Measurements from ENCODE around the gene HTRA1.

The HTRA1 gene

GRCh38 chr10:122421054-122421625, 40.2 kb upstream of the HTRA1 start:
- Histone ChIP-seq H2AK5ac (ENCODE audit: low read length) (no peak overlapping the region), H4K5ac (ENCODE audit: low read length) (no peak overlapping the region), H3K23ac (ENCODE audit: low read length) (no peak overlapping the region), H3K36me3 (ENCODE audit: control insufficient read depth, insufficient read depth, low read length) (no peaks in the 10 kb centered on the region), H2BK120ac (ENCODE audit: low read depth, low read length) (no peak overlapping the region), H3K4me3 (ENCODE audit: low read length) (no peak overlapping the region), H3K27ac (ENCODE audit: low read depth, low read length) (no peak overlapping the region), H4K8ac (ENCODE audit: low read depth, low read length) (no peak overlapping the region), H3K9ac (ENCODE audit: low read length) (no peak overlapping the region), H2BK15ac (replicated peaks; ENCODE audit: low read depth) (no peak overlapping the region), H3K79me2 (ENCODE audit: control insufficient read depth, insufficient read depth, low read length) (no peaks in the 10 kb centered on the region), H2BK5ac (ENCODE audit: low read length) (no peak overlapping the region), H3K4me2 (ENCODE audit: low read length) (no peak overlapping the region), H3K4ac (ENCODE audit: low read depth, low read length) (no peak overlapping the region), H3K27me3 (ENCODE audit: insufficient read depth, low read length, poor library complexity) (no peaks in the 10 kb centered on the region), H3K4me1 (ENCODE audit: control insufficient read depth, low read depth, low read length) (no peaks in the 10 kb centered on the region), H3K18ac (ENCODE audit: low read length) (no peak overlapping the region), H3K56ac (ENCODE audit: low read length) (no peak overlapping the region), H3K79me1 (ENCODE audit: low read length) (no peaks in the 10 kb centered on the region)
- no CpG with 5 or more reads among the region's 3 CpGs for WGBS (ENCODE audit: extremely low coverage, insufficient coverage, low lambda C conversion rate)
- no peak for DNase-seq

- no peak overlapping the region for H2BK5ac ChIP-seq (ENCODE audit: low read length)
- no peak overlapping the region for H3K4me2 ChIP-seq (ENCODE audit: low read length)
- H3K4me3 ChIP-seq (ENCODE audit: low read length) = no peak overlapping the region
- H2BK120ac ChIP-seq (ENCODE audit: low read depth, low read length) = no peak overlapping the region
- H3K4ac ChIP-seq (ENCODE audit: low read depth, low read length) = no peak overlapping the region
- no peaks in the 10 kb centered on the region for H3K79me2 ChIP-seq (ENCODE audit: control insufficient read depth, insufficient read depth, low read length)
- H3K23ac ChIP-seq (ENCODE audit: low read length) = no peak overlapping the region
- H3K36me3 ChIP-seq (ENCODE audit: control insufficient read depth, insufficient read depth, low read length) = no peaks in the 10 kb centered on the region
- no peak for DNase-seq
- H3K27me3 ChIP-seq (ENCODE audit: insufficient read depth, low read length, poor library complexity) = no peaks in the 10 kb centered on the region
- no peak overlapping the region for H4K8ac ChIP-seq (ENCODE audit: low read depth, low read length)
- H2BK15ac ChIP-seq (replicated peaks; ENCODE audit: low read depth) = no peak overlapping the region
- H4K5ac ChIP-seq (ENCODE audit: low read length) = no peak overlapping the region
- H3K27ac ChIP-seq (ENCODE audit: low read depth, low read length) = no peak overlapping the region
- H3K18ac ChIP-seq (ENCODE audit: low read length) = no peak overlapping the region
- H3K79me1 ChIP-seq (ENCODE audit: low read length) = no peaks in the 10 kb centered on the region
- no peak overlapping the region for H2AK5ac ChIP-seq (ENCODE audit: low read length)
- H3K56ac ChIP-seq (ENCODE audit: low read length) = no peak overlapping the region
- H3K4me1 ChIP-seq (ENCODE audit: control insufficient read depth, low read depth, low read length) = no peaks in the 10 kb centered on the region
- no peak overlapping the region for H3K9ac ChIP-seq (ENCODE audit: low read length)
These were observed 39.6 kb upstream of the HTRA1 start for GRCh38 chr10:122421742-122422141.

GRCh38 chr10:122422266-122422989, 38.9 kb upstream of the HTRA1 start:
- H3K4ac ChIP-seq (ENCODE audit: low read depth, low read length) = no peak overlapping the region
- H3K9ac ChIP-seq (ENCODE audit: low read length) = no peak overlapping the region
- H3K18ac ChIP-seq (ENCODE audit: low read length) = no peak overlapping the region
- no peak overlapping the region for H2AK5ac ChIP-seq (ENCODE audit: low read length)
- no peak overlapping the region for H3K56ac ChIP-seq (ENCODE audit: low read length)
- H4K8ac ChIP-seq (ENCODE audit: low read depth, low read length) = no peak overlapping the region
- no peak overlapping the region for H3K23ac ChIP-seq (ENCODE audit: low read length)
- no peaks in the 10 kb centered on the region for H3K36me3 ChIP-seq (ENCODE audit: control insufficient read depth, insufficient read depth, low read length)
- no peak overlapping the region for H2BK15ac ChIP-seq (replicated peaks; ENCODE audit: low read depth)
- no peaks in the 10 kb centered on the region for H3K79me2 ChIP-seq (ENCODE audit: control insufficient read depth, insufficient read depth, low read length)
- no peak overlapping the region for H2BK120ac ChIP-seq (ENCODE audit: low read depth, low read length)
- DNase-seq = no peak
- H3K27me3 ChIP-seq (ENCODE audit: insufficient read depth, low read length, poor library complexity) = no peaks in the 10 kb centered on the region
- H2BK5ac ChIP-seq (ENCODE audit: low read length) = no peak overlapping the region
- no peak overlapping the region for H3K27ac ChIP-seq (ENCODE audit: low read depth, low read length)
- no peak overlapping the region for H3K4me2 ChIP-seq (ENCODE audit: low read length)
- no peaks in the 10 kb centered on the region for H3K4me1 ChIP-seq (ENCODE audit: control insufficient read depth, low read depth, low read length)
- no peak overlapping the region for H3K4me3 ChIP-seq (ENCODE audit: low read length)
- no CpG with 5 or more reads among the region's 5 CpGs for whole genome bisulfite sequencing (ENCODE audit: extremely low coverage, insufficient coverage, low lambda C conversion rate)
- no peak overlapping the region for H4K5ac ChIP-seq (ENCODE audit: low read length)
- no peaks in the 10 kb centered on the region for H3K79me1 ChIP-seq (ENCODE audit: low read length)

GRCh38 chr10:122424059-122424458, 37.3 kb upstream of the HTRA1 start:
- Histone ChIP-seq H2BK15ac (replicated peaks; ENCODE audit: low read depth) (no peak overlapping the region), H2AK5ac (ENCODE audit: low read length) (no peak overlapping the region), H3K23ac (ENCODE audit: low read length) (no peak overlapping the region), H3K18ac (ENCODE audit: low read length) (no peak overlapping the region), H3K79me2 (ENCODE audit: control insufficient read depth, insufficient read depth, low read length) (no peaks in the 10 kb centered on the region), H3K4me2 (ENCODE audit: low read length) (no peak overlapping the region), H2BK5ac (ENCODE audit: low read length) (no peak overlapping the region), H4K8ac (ENCODE audit: low read depth, low read length) (no peak overlapping the region), H2BK120ac (ENCODE audit: low read depth, low read length) (no peak overlapping the region), H3K4ac (ENCODE audit: low read depth, low read length) (no peak overlapping the region), H3K56ac (ENCODE audit: low read length) (no peak overlapping the region), H3K4me1 (ENCODE audit: control insufficient read depth, low read depth, low read length) (no peaks in the 10 kb centered on the region), H3K9ac (ENCODE audit: low read length) (no peak overlapping the region), H4K5ac (ENCODE audit: low read length) (no peak overlapping the region), H3K36me3 (ENCODE audit: control insufficient read depth, insufficient read depth, low read length) (no peaks in the 10 kb centered on the region), H3K27ac (ENCODE audit: low read depth, low read length) (no peak overlapping the region), H3K4me3 (ENCODE audit: low read length) (no peak overlapping the region), H3K27me3 (ENCODE audit: insufficient read depth, low read length, poor library complexity) (no peaks in the 10 kb centered on the region), H3K79me1 (ENCODE audit: low read length) (no peaks in the 10 kb centered on the region)
- no CpG with 5 or more reads among the region's 2 CpGs for WGBS (ENCODE audit: extremely low coverage, insufficient coverage, low lambda C conversion rate)
- no peak for DNase-seq

GRCh38 chr10:122426829-122427228, 34.5 kb upstream of the HTRA1 start:
- no peak overlapping the region for H2BK15ac ChIP-seq (replicated peaks; ENCODE audit: low read depth)
- no peak overlapping the region for H3K9ac ChIP-seq (ENCODE audit: low read length)
- no peak overlapping the region for H2BK120ac ChIP-seq (ENCODE audit: low read depth, low read length)
- H2AK5ac ChIP-seq (ENCODE audit: low read length) = no peak overlapping the region
- H3K27ac ChIP-seq (ENCODE audit: low read depth, low read length) = no peak overlapping the region
- H4K8ac ChIP-seq (ENCODE audit: low read depth, low read length) = no peak overlapping the region
- no peaks in the 10 kb centered on the region for H3K27me3 ChIP-seq (ENCODE audit: insufficient read depth, low read length, poor library complexity)
- H3K4me1 ChIP-seq (ENCODE audit: control insufficient read depth, low read depth, low read length) = no peaks in the 10 kb centered on the region
- no peak overlapping the region for H3K4me2 ChIP-seq (ENCODE audit: low read length)
- DNase-seq = no peak
- H3K23ac ChIP-seq (ENCODE audit: low read length) = no peak overlapping the region
- no peak overlapping the region for H4K5ac ChIP-seq (ENCODE audit: low read length)
- H3K4me3 ChIP-seq (ENCODE audit: low read length) = no peak overlapping the region
- H3K79me2 ChIP-seq (ENCODE audit: control insufficient read depth, insufficient read depth, low read length) = no peaks in the 10 kb centered on the region
- no peak overlapping the region for H3K4ac ChIP-seq (ENCODE audit: low read depth, low read length)
- no peak overlapping the region for H2BK5ac ChIP-seq (ENCODE audit: low read length)
- H3K18ac ChIP-seq (ENCODE audit: low read length) = no peak overlapping the region
- no peaks in the 10 kb centered on the region for H3K79me1 ChIP-seq (ENCODE audit: low read length)
- no CpG with 5 or more reads among the region's 6 CpGs for WGBS (ENCODE audit: extremely low coverage, insufficient coverage, low lambda C conversion rate)
- H3K36me3 ChIP-seq (ENCODE audit: control insufficient read depth, insufficient read depth, low read length) = no peaks in the 10 kb centered on the region
- no peak overlapping the region for H3K56ac ChIP-seq (ENCODE audit: low read length)

- H3K79me1 ChIP-seq (ENCODE audit: low read length) = no peaks in the 10 kb centered on the region
- no peak overlapping the region for H3K4me3 ChIP-seq (ENCODE audit: low read length)
- H4K5ac ChIP-seq (ENCODE audit: low read length) = no peak overlapping the region
- H3K18ac ChIP-seq (ENCODE audit: low read length) = no peak overlapping the region
- WGBS (ENCODE audit: extremely low coverage, insufficient coverage, low lambda C conversion rate) = no CpG with 5 or more reads among the region's 2 CpGs
- H3K27me3 ChIP-seq (ENCODE audit: insufficient read depth, low read length, poor library complexity) = no peaks in the 10 kb centered on the region
- H3K23ac ChIP-seq (ENCODE audit: low read length) = no peak overlapping the region
- no peaks in the 10 kb centered on the region for H3K79me2 ChIP-seq (ENCODE audit: control insufficient read depth, insufficient read depth, low read length)
- no peak for DNase-seq
- H3K36me3 ChIP-seq (ENCODE audit: control insufficient read depth, insufficient read depth, low read length) = no peaks in the 10 kb centered on the region
- H3K4me1 ChIP-seq (ENCODE audit: control insufficient read depth, low read depth, low read length) = no peaks in the 10 kb centered on the region
- H3K4ac ChIP-seq (ENCODE audit: low read depth, low read length) = no peak overlapping the region
- no peak overlapping the region for H4K8ac ChIP-seq (ENCODE audit: low read depth, low read length)
- no peak overlapping the region for H2BK5ac ChIP-seq (ENCODE audit: low read length)
- no peak overlapping the region for H2BK15ac ChIP-seq (replicated peaks; ENCODE audit: low read depth)
- H2AK5ac ChIP-seq (ENCODE audit: low read length) = no peak overlapping the region
- H3K9ac ChIP-seq (ENCODE audit: low read length) = no peak overlapping the region
- no peak overlapping the region for H2BK120ac ChIP-seq (ENCODE audit: low read depth, low read length)
- H3K4me2 ChIP-seq (ENCODE audit: low read length) = no peak overlapping the region
- H3K27ac ChIP-seq (ENCODE audit: low read depth, low read length) = no peak overlapping the region
- no peak overlapping the region for H3K56ac ChIP-seq (ENCODE audit: low read length)
These were observed 34.1 kb upstream of the HTRA1 start for GRCh38 chr10:122427280-122427679.

Measured in mesendoderm (in vitro differentiated cells).